Body of pancreas (tissue), 4 donors: ENCODE data around the gene RPL32. TPM values are rescaled to one million over a fixed set of nuclear protein-coding genes. Genes with fewer than 3 reads are reported as not detected.
"Not testable (repeated sequence)": the region's sequence is repeated elsewhere in the genome, so short reads cannot be mapped to it uniquely, and the experiment has no call there.

Source experiments
- ATAC-seq: fragments of 150-250 bp; one replicate; pipeline ENCODE4 v1.9.1; 2016
- DNase-seq, 4 donors: peaks; one replicate each; pipeline ENCODE4 v3.0.0-alpha.2; 2019
- H3K27ac ChIP-seq, 4 donors: fragments of 200-600 bp; sonication (generic); 1 replicate in 3 of 4; 2 replicates in 1 of 4; pipeline versions ENCODE4 v1.5.1 to v1.6.1; 2016 to 2019; ENCODE audit warnings: mild to moderate bottlenecking in 1 of 4, mixed read lengths in 1 of 4, moderate library complexity in 1 of 4
- H3K27me3 ChIP-seq, 2 donors: fragments of 200-600 bp; sonication (generic); one replicate each; pipeline ENCODE4 v1.6.0; 2016; ENCODE audit warnings: mild to moderate bottlenecking in 1 of 2
- H3K36me3 ChIP-seq, 2 donors: fragments of 200-600 bp; sonication (generic); replicated peaks in 1 of 2; 2 replicates each; pipeline ENCODE4 v1.5.1; 2016; ENCODE audit warnings: low read depth in 2 of 2; ENCODE audit not compliant: insufficient read depth in 1 of 2
- H3K4me1 ChIP-seq: fragments of 200-600 bp; sonication (generic); one replicate; pipeline ENCODE4 v1.6.0; 2016
- H3K4me3 ChIP-seq, 2 donors: fragments of 200-600 bp; sonication (generic); 1 replicate in 1 of 2; 2 replicates in 1 of 2; pipeline ENCODE4 v1.5.1; 2016 to 2019
- H3K9me3 ChIP-seq, 3 donors: fragments of 200-600 bp; sonication (generic); 1 replicate in 2 of 3; 2 replicates in 1 of 3; pipeline ENCODE4 v1.5.1; 2016
- CTCF ChIP-seq, 7 experiments: fragments of 450-650 bp in 4 of 7; fragments of 200-600 bp in 3 of 7; sonication (generic) in 3 of 7; IDR thresholded peaks; one replicate each; pipeline ENCODE4 v1.5.1; 2016 to 2019; ENCODE audit warnings: antibody characterized with exemption in 7 of 7
- POLR2A ChIP-seq, 3 donors: fragments of 450-650 bp; IDR thresholded peaks; one replicate each; pipeline ENCODE4 v1.6.1; 2016; ENCODE audit warnings: antibody characterized with exemption in 3 of 3, mild to moderate bottlenecking in 2 of 3
- WGBS, 2 donors: methylation state at CpG; one replicate each; pipeline ENCODE4 v1.1.5; 2017; 5-methylcytosine and 5-hydroxymethylcytosine counted together
- intact Hi-C: fragments of 100-400 bp; cut with DNase I; formaldehyde crosslinking; loops from one replicate; pipeline ENCODE4 v1.15.1; 2023
- small RNA-seq: library from RNA; depleted of rRNA; stranded (forward); fragments of <200 nt; gene quantifications from one replicate; pipeline ENCODE3, GENCODE V24; 2016
- total RNA-seq, 2 donors: library from RNA; depleted of rRNA; stranded (reverse); fragments of >200 nt; gene quantifications; one replicate each; pipeline ENCODE4 v1.1.0, GENCODE V29; 2016

Gene RPL32
- total RNA-seq, 2 donors from 2014 or later: 396 to 1,369 TPM

DNA sequence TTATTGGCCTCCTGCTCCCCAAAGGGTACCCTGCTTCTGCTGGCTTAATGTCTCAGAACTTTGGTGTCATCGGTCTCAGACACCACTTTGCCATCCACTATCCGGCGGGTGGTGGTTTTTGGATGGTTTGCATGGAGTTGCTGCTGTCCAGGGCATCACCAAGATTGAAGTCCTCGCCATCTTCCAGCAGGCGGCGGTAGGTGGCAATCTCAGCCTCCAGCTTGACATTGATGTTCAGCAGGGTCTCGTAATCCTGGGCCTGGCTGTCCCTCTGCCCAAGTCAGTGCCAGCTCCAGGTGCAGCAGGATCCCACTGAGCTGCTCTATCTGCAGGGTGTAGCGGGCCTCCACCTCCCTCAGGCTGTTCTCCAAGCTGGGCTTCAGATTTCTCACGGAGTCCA is 54.0 kb downstream of the RPL32 start:
- WGBS, 2 donors: 18 to 47% methylated on average over 5 to 9 of the region's 9 CpGs
- H3K27ac ChIP-seq, H3K9me3 ChIP-seq, H3K27me3 ChIP-seq, H3K36me3 ChIP-seq, intact Hi-C loops, H3K4me1 ChIP-seq, H3K4me3 ChIP-seq, ATAC-seq: not testable (repeated sequence)
- peak; percentile 32 to 66 (median 61) for DNase-seq
- peak in 4 of 7 experiments; percentile 17 to 41 (median 27) for TF ChIP-seq CTCF (IDR thresholded peaks at IDR 0.05)

- 55 to 58% methylated on average over 4 of the region's 4 CpGs for whole genome bisulfite sequencing, 2 donors
- Histone ChIP-seq H3K9me3 (no peaks in the 10 kb centered on the region), H3K4me3 (no peak overlapping the region), H3K27me3 (no peaks in the 10 kb centered on the region), H3K36me3 (no peaks in the 10 kb centered on the region), H3K27ac (no peak overlapping the region), H3K4me1 (peaks cover 5% of the 10 kb centered on the region)
- TF ChIP-seq POLR2A (IDR thresholded peaks at IDR 0.05): no peak
- TF ChIP-seq CTCF (IDR thresholded peaks at IDR 0.05): no peak
- ATAC-seq (no peak), DNase-seq (no peak)
- intact Hi-C loops: no loop called here
Observed at GRCh38 chr3:12785096-12785495, 56.3 kb downstream of the RPL32 start.

Small RNA genes lying within 50 kb of the gene (small RNA-seq; reads per million reads assigned to genes)
- not detected for gene AC034198.1

Other genes starting within 250 kb of the RPL32 start
- 10 to 100 TPM; 52.1 to 53.7 TPM for gene RAF1, start 177.4 kb downstream of the RPL32 start, total RNA-seq
- not detected for gene TMEM40, start 82.3 kb downstream of the RPL32 start, total RNA-seq
- gene CAND2, start 44.9 kb downstream of the RPL32 start, total RNA-seq: 1 to 10 TPM; 3.6 to 6.6 TPM
- 10 to 100 TPM; 29.6 to 42.2 TPM for gene IQSEC1, start 231.9 kb upstream of the RPL32 start, total RNA-seq